Measurements from ENCODE around the gene CAMK1D. TPM values are rescaled to one million over a fixed set of nuclear protein-coding genes. Genes with fewer than 3 reads are reported as not detected.

The CAMK1D gene
- total and polyA plus RNA-seq, 2 donors (not counting 3 experiments of a cell fraction or from before 2014, with no cell fraction given) = 0.37 to 4.2 TPM

- Histone ChIP-seq H3K9me1 (replicated peaks; ENCODE audit: control insufficient read depth, extremely low read depth, insufficient read depth, low read length) (no peaks in the 10 kb centered on the region), H3K27ac (ENCODE audit: insufficient read depth, low read depth, low read length) (no peak overlapping the region), H3K9me3 (replicated peaks; ENCODE audit: control insufficient read depth, insufficient read depth, low read length) (no peaks in the 10 kb centered on the region), H4K20me1 (replicated peaks; ENCODE audit: control insufficient read depth, extremely low read depth, insufficient read depth, low read length) (no peaks in the 10 kb centered on the region), H3K4me2 (ENCODE audit: insufficient read depth, low read length) (no peak overlapping the region), H3K36me3 (ENCODE audit: control insufficient read depth in 2 of 2, extremely low read depth in 1 of 2, insufficient read depth in 2 of 2, low read length in 2 of 2) (no peaks in the 10 kb centered on the region), H3K4me1 (ENCODE audit: control insufficient read depth, extremely low read depth, insufficient read depth, low read length) (no peaks in the 10 kb centered on the region), H3K79me2 (ENCODE audit: control insufficient read depth, insufficient read depth, low read length) (no peaks in the 10 kb centered on the region), H2AFZ (ENCODE audit: low read depth, low read length) (no peak overlapping the region), H3K9ac (replicated peaks; ENCODE audit: extremely low read depth, insufficient read depth, low read length) (no peak overlapping the region), H3K27me3 (ENCODE audit: control insufficient read depth in 2 of 2, insufficient read depth in 2 of 2, low read length in 2 of 2) (no peaks in the 10 kb centered on the region), H3K4me3 (replicated peaks in 1 of 3; ENCODE audit: insufficient read depth in 1 of 3, low read depth in 1 of 3, low read length in 3 of 3) (no peak overlapping the region)
- intact Hi-C loops (cut with micrococcal nuclease) (no loop called here), dilution Hi-C loops (cut with MboI; ENCODE audit: extremely low pct_ligation_motif_present, low sequenced_read_pairs) (no loop called here)
- POLR2A ChIA-PET = no interaction called here
- FAIRE-seq (no peak), DNase-seq (ENCODE audit: low read depth, low spot score) (no peak)
- TF ChIP-seq EZH2 (IDR thresholded peaks at IDR 0.05; ENCODE audit: borderline replicate concordance, low read depth, low read length, severe bottlenecking) (no peak), POLR2A (IDR thresholded peaks at IDR 0.05; ENCODE audit: low read depth, low read length) (no peak), POLR2AphosphoS5 (IDR thresholded peaks at IDR 0.05; ENCODE audit: insufficient read depth, low read depth, low read length) (no peak), CTCF (IDR thresholded peaks at IDR 0.05; ENCODE audit: extremely low read depth in 1 of 2, insufficient read depth in 1 of 2, low read depth in 1 of 2, low read length in 2 of 2) (no peak), GATA2 (IDR thresholded peaks at IDR 0.05; ENCODE audit: insufficient read depth, insufficient read length, low read depth, low read length) (no peak), JUN (IDR thresholded peaks at IDR 0.05; ENCODE audit: borderline replicate concordance, insufficient read depth, insufficient read length, low read depth) (no peak), MYC (IDR thresholded peaks at IDR 0.05; ENCODE audit: low read depth, low read length) (no peak), MAX (IDR thresholded peaks at IDR 0.05; ENCODE audit: insufficient read depth, insufficient read length) (no peak), FOS (IDR thresholded peaks at IDR 0.05; ENCODE audit: borderline replicate concordance, insufficient read depth, low read length) (no peak)
- BruUV-seq (replicated peaks) = no TSS peak
- CTCF ChIA-PET = interaction anchor here (0.8 to 1.4 kb wide), 3 partner anchors 10 to 75 kb away, joined by 3 to 4 read pairs (median 3); no protein-coding TSS in a partner anchor
Observed at GRCh38 chr10:12826800-12827372, 477.5 kb downstream of the CAMK1D start.

Data from endothelial cell of umbilical vein (primary cell).